Nephron (organoid): ENCODE results near the gene TMEM256.

ENCODE experiments used
- H3K27ac Mint-ChIP-seq, 3 experiments: 2 replicates each; pipeline ENCODE4 v1.8.0; 2020; ENCODE audit warnings: mixed read lengths in 3 of 3, mild to moderate bottlenecking in 2 of 3, moderate library complexity in 1 of 3
- H3K27me3 Mint-ChIP-seq: 2 replicates; pipeline ENCODE4 v1.8.0; 2021; ENCODE audit warnings: low read depth, mild to moderate bottlenecking, moderate library complexity, mixed read lengths
- H3K36me3 Mint-ChIP-seq: 2 replicates; pipeline ENCODE4 v1.8.0; 2020; ENCODE audit warnings: low read depth, mixed read lengths
- H3K4me1 Mint-ChIP-seq: 2 replicates; pipeline ENCODE4 v1.8.0; 2020; ENCODE audit warnings: mixed read lengths
- H3K4me3 Mint-ChIP-seq, 3 experiments: 2 replicates each; pipeline ENCODE4 v1.8.0; 2020; ENCODE audit warnings: mild to moderate bottlenecking in 3 of 3, mixed read lengths in 3 of 3, moderate library complexity in 2 of 3
- H3K9me3 Mint-ChIP-seq: 2 replicates; pipeline ENCODE4 v1.8.0; 2020; ENCODE audit warnings: mixed read lengths
- CTCF ChIP-seq, 3 experiments: fragments of 200-600 bp; sonication (generic); IDR thresholded peaks; one replicate each; pipeline ENCODE4 v1.5.0; 2021; ENCODE audit warnings: antibody characterized with exemption in 3 of 3; ENCODE audit not compliant: unreplicated experiment in 3 of 3

Gene TMEM256

GRCh38 chr17:7391307-7391706 lies 12.6 kb downstream of the TMEM256 start:
- Mint-ChIP-seq H3K4me3 (peak overlapping the region; percentile 78 to 82 (median 80)), H3K4me1 (peaks cover 6% of the 10 kb centered on the region), H3K27me3 (no peaks in the 10 kb centered on the region), H3K27ac (no peak overlapping the region), H3K9me3 (no peaks in the 10 kb centered on the region), H3K36me3 (peaks cover 31% of the 10 kb centered on the region)
- TF ChIP-seq CTCF (IDR thresholded peaks at IDR 0.05; ENCODE audit: unreplicated experiment in 3 of 3) = no peak

GRCh38 chr17:7389924-7390910 lies 13.7 kb downstream of the TMEM256 start:
- Mint-ChIP-seq H3K36me3 (peaks cover 31% of the 10 kb centered on the region), H3K9me3 (no peaks in the 10 kb centered on the region), H3K4me1 (peaks cover 5% of the 10 kb centered on the region), H3K4me3 (no peak overlapping the region), H3K27me3 (peaks cover 5% of the 10 kb centered on the region), H3K27ac (no peak overlapping the region)
- no peak for TF ChIP-seq CTCF (IDR thresholded peaks at IDR 0.05; ENCODE audit: unreplicated experiment in 3 of 3)

GRCh38 chr17:7388856-7389255 lies 15.0 kb downstream of the TMEM256 start:
- no peak for TF ChIP-seq CTCF (IDR thresholded peaks at IDR 0.05; ENCODE audit: unreplicated experiment in 3 of 3)
- Mint-ChIP-seq H3K27me3 (peaks cover 14% of the 10 kb centered on the region), H3K9me3 (no peaks in the 10 kb centered on the region), H3K27ac (no peak overlapping the region), H3K36me3 (peaks cover 31% of the 10 kb centered on the region), H3K4me3 (no peak overlapping the region), H3K4me1 (no peaks in the 10 kb centered on the region)

- Mint-ChIP-seq H3K4me3 (peak overlapping the region; percentile 9 to 66 (median 48)), H3K9me3 (peaks cover 3% of the 10 kb centered on the region), H3K4me1 (peaks cover 5% of the 10 kb centered on the region), H3K27me3 (peaks cover 54% of the 10 kb centered on the region), H3K36me3 (peaks cover 13% of the 10 kb centered on the region), H3K27ac (no peak overlapping the region)
- no peak for TF ChIP-seq CTCF (IDR thresholded peaks at IDR 0.05; ENCODE audit: unreplicated experiment in 3 of 3)
Observed at GRCh38 chr17:7384489-7385081, 19.3 kb downstream of the TMEM256 start.

- Mint-ChIP-seq H3K4me3 (peak overlapping the region in 2 of 3 experiments; percentile 48 to 66), H3K36me3 (peaks cover 8% of the 10 kb centered on the region), H3K27ac (no peak overlapping the region), H3K9me3 (peaks cover 9% of the 10 kb centered on the region), H3K27me3 (peaks cover 60% of the 10 kb centered on the region), H3K4me1 (peaks cover 5% of the 10 kb centered on the region)
- no peak for TF ChIP-seq CTCF (IDR thresholded peaks at IDR 0.05; ENCODE audit: unreplicated experiment in 3 of 3)
Observed at GRCh38 chr17:7383742-7384488, 20.0 kb downstream of the TMEM256 start.
